ENCODE results near the gene LTBP2.

DNA sequence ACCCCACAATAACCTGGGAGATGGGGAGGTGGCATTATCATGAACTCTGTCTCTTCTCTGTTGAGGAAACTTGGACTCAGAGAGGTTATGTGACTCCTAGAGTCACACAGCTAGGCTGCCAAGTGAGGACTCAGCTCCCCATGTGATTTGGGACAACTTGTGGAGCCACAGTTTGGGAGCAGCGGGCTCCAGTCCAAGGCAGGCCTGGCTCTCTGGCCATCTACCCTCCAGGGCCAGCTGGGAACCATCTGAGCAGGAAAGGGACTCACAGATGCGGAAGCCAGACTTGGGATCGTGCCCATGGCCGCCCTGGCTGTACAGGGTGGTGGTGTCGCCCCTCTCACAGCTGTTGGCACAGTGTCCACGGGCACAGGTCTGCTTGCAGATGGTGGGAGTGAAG is 59.4 kb downstream of the LTBP2 start:
- TF ChIP-seq, protein P1, sequence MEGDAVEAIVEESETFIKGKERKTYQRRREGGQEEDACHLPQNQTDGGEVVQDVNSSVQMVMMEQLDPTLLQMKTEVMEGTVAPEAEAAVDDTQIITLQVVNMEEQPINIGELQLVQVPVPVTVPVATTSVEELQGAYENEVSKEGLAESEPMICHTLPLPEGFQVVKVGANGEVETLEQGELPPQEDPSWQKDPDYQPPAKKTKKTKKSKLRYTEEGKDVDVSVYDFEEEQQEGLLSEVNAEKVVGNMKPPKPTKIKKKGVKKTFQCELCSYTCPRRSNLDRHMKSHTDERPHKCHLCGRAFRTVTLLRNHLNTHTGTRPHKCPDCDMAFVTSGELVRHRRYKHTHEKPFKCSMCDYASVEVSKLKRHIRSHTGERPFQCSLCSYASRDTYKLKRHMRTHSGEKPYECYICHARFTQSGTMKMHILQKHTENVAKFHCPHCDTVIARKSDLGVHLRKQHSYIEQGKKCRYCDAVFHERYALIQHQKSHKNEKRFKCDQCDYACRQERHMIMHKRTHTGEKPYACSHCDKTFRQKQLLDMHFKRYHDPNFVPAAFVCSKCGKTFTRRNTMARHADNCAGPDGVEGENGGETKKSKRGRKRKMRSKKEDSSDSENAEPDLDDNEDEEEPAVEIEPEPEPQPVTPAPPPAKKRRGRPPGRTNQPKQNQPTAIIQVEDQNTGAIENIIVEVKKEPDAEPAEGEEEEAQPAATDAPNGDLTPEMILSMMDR (IDR thresholded peaks at IDR 0.05) = no peak
- no peak for TF ChIP-seq EP300 (IDR thresholded peaks at IDR 0.05)
- no peak for TF ChIP-seq POLR2A (IDR thresholded peaks at IDR 0.05; ENCODE audit: low read length)
- TF ChIP-seq CBX2 (IDR thresholded peaks at IDR 0.05; ENCODE audit: borderline replicate concordance, low read depth) = no peak
- TF ChIP-seq BHLHE40 (IDR thresholded peaks at IDR 0.05; ENCODE audit: low read depth, low read length) = no peak
